HCT116 (cell line): ENCODE data around the gene RIC8A. TPM values are rescaled to one million over a fixed set of nuclear protein-coding genes. Genes with fewer than 3 reads are reported as not detected.

Experiments used
- ATAC-seq: fragments of 200-7000 bp; cut with Tn5 transposase; 2 replicates; pipeline ENCODE4 v1.9.1; 2020; ENCODE audit warnings: mild to moderate bottlenecking, moderate library complexity
- BruUV-seq: library from RNA; stranded (reverse); fragments of 400-500 nt; replicated peaks from 2 replicates; lab custom pipeline; 2021; lab: Mats Ljungman, UMichigan
- CTCF ChIA-PET: fragments of 300-600 bp; sonication (Branson Sonifier 250); formaldehyde crosslinking; loops from one replicate; lab custom pipeline; 2021; ENCODE audit warnings: antibody characterized with exemption; lab: Charles Lee
- POLR2A ChIA-PET: fragments of 300-600, 350-600 bp; sonication (Branson Sonifier 250); formaldehyde crosslinking; loops from one replicate; lab custom pipeline; 2021; ENCODE audit warnings: antibody characterized with exemption; lab: Charles Lee
- RAD21 ChIA-PET, 2 experiments: fragments of 300-600 bp; sonication (Branson Sonifier 250); formaldehyde crosslinking; loops; one replicate each; lab custom pipeline; 2023; ENCODE audit warnings: low total read pairs in 2 of 2; ENCODE audit not compliant: uncharacterized antibody in 2 of 2, unreplicated experiment in 2 of 2, low non-redundant PET in 1 of 2; lab: Charles Lee
- DNase-seq: peaks from one replicate; pipeline ENCODE4 v3.0.0-alpha.2; 2010; ENCODE audit warnings: low read depth, low spot score
- H2AFZ ChIP-seq: fragments of 200-600 bp; shearing (Covaris generic), sonication (generic); 2 replicates; pipeline ENCODE4 v1.6.1; 2017; ENCODE audit warnings: low read depth, mixed run types, mixed read lengths, antibody characterized with exemption, low read length; ENCODE audit not compliant: poor library complexity, severe bottlenecking
- H3K27ac ChIP-seq: 2 replicates; pipeline ENCODE4 v1.5.1; 2012; ENCODE audit warnings: low read depth, low read length
- H3K27me3 ChIP-seq: fragments of 200-600 bp; sonication (generic); 2 replicates; pipeline ENCODE4 v1.6.1; 2016; ENCODE audit warnings: mixed run types, low read length, mixed read lengths; ENCODE audit not compliant: insufficient read depth
- H3K36me3 ChIP-seq, 2 experiments: fragments of 200-500 bp in 1 of 2; fragments of 200-600 bp in 1 of 2; sonication (Bioruptor generic) in 1 of 2; sonication (generic) in 1 of 2; 2 replicates each; pipeline versions ENCODE4 v1.5.1 to v1.6.1; 2014 to 2016; ENCODE audit warnings: low read length in 2 of 2, inconsistent platforms in 1 of 2, mixed read lengths in 1 of 2, mixed run types in 1 of 2; ENCODE audit not compliant: insufficient read depth in 2 of 2, control insufficient read depth in 1 of 2
- H3K4me1 ChIP-seq, 2 experiments: fragments of 200-600 bp in 1 of 2; sonication (generic) in 1 of 2; 2 replicates each; pipeline versions ENCODE4 v1.5.1 to v1.6.1; 2012 to 2017; ENCODE audit warnings: low read length in 2 of 2, inconsistent platforms in 1 of 2, mild to moderate bottlenecking in 1 of 2, mixed read lengths in 1 of 2, mixed run types in 1 of 2, moderate library complexity in 1 of 2; ENCODE audit not compliant: insufficient read depth in 2 of 2, control insufficient read depth in 1 of 2
- H3K4me2 ChIP-seq: fragments of 200-600 bp; sonication (generic); 2 replicates; pipeline ENCODE4 v1.6.1; 2017; ENCODE audit warnings: mixed run types, low read length, mixed read lengths
- H3K4me3 ChIP-seq, 2 experiments: fragments of 200-600 bp in 1 of 2; sonication (generic) in 1 of 2; replicated peaks in 1 of 2; 2 replicates each; pipeline ENCODE4 v1.5.1; 2011 to 2016; ENCODE audit warnings: low read length in 2 of 2, control low read depth in 1 of 2, low read depth in 1 of 2, mild to moderate bottlenecking in 1 of 2, mixed read lengths in 1 of 2, mixed run types in 1 of 2
- H3K79me2 ChIP-seq: fragments of 200-600 bp; sonication (generic); 2 replicates; pipeline ENCODE4 v1.6.1; 2017; ENCODE audit warnings: mild to moderate bottlenecking, mixed run types, low read length, moderate library complexity, mixed read lengths; ENCODE audit not compliant: insufficient read depth
- H3K9ac ChIP-seq: fragments of 200-600 bp; sonication (generic); 2 replicates; pipeline ENCODE4 v1.6.1; 2016; ENCODE audit warnings: low read length, mixed read lengths
- H3K9me2 ChIP-seq: fragments of 200-600 bp; sonication (generic), shearing (Covaris generic); 2 replicates; pipeline ENCODE4 v1.6.1; 2017; ENCODE audit warnings: mixed run types, mild to moderate bottlenecking, moderate library complexity; ENCODE audit not compliant: insufficient read depth
- H3K9me3 ChIP-seq, 2 experiments: fragments of 200-500 bp in 1 of 2; fragments of 200-600 bp in 1 of 2; sonication (Bioruptor generic) in 1 of 2; sonication (generic) in 1 of 2; 2 replicates each; pipeline ENCODE4 v1.6.1; 2014 to 2017; ENCODE audit warnings: low read length in 2 of 2, mixed read lengths in 2 of 2, inconsistent platforms in 1 of 2, low read depth in 1 of 2, mild to moderate bottlenecking in 1 of 2, mixed run types in 1 of 2, moderate library complexity in 1 of 2; ENCODE audit not compliant: control insufficient read depth in 1 of 2, insufficient read depth in 1 of 2
- H4K20me1 ChIP-seq: fragments of 200-600 bp; sonication (generic), shearing (Covaris generic); 2 replicates; pipeline ENCODE4 v1.6.1; 2017; ENCODE audit warnings: mixed run types, mild to moderate bottlenecking, moderate library complexity; ENCODE audit not compliant: insufficient read depth
- ATF3 ChIP-seq: IDR thresholded peaks from 2 replicates; pipeline ENCODE4 v1.6.1; 2012
- EGR1 ChIP-seq: IDR thresholded peaks from 2 replicates; pipeline ENCODE4 v1.6.1; 2012; ENCODE audit warnings: low read depth
- ELF1 ChIP-seq: IDR thresholded peaks from 2 replicates; pipeline ENCODE4 v1.6.1; 2012; ENCODE audit warnings: low read depth, borderline replicate concordance
- JUND ChIP-seq: IDR thresholded peaks from 2 replicates; pipeline ENCODE4 v1.6.1; 2012
- MAX ChIP-seq: IDR thresholded peaks from 2 replicates; pipeline ENCODE4 v1.6.1; 2012
- POLR2A ChIP-seq: IDR thresholded peaks from 2 replicates; pipeline ENCODE4 v1.7.0; 2011; ENCODE audit warnings: borderline replicate concordance; ENCODE audit not compliant: insufficient read depth, insufficient read length; ENCODE audit errors: extremely low read depth
- RAD21 ChIP-seq: IDR thresholded peaks from 2 replicates; pipeline ENCODE4 v1.6.1; 2012; ENCODE audit warnings: low read depth, mild to moderate bottlenecking
- REST ChIP-seq: IDR thresholded peaks from 2 replicates; pipeline ENCODE4 v1.6.1; 2012; ENCODE audit warnings: low read depth
- TCF7L2 ChIP-seq: IDR thresholded peaks from 2 replicates; pipeline ENCODE4 v1.7.0; 2011; ENCODE audit warnings: borderline replicate concordance, inconsistent platforms; ENCODE audit not compliant: insufficient read depth, insufficient read length; ENCODE audit errors: extremely low read depth
- ZFX ChIP-seq: fragments of 450-650 bp; IDR thresholded peaks from 2 replicates; pipeline ENCODE4 v1.6.1; 2017
- intact Hi-C: fragments of 100-400 bp; cut with micrococcal nuclease; formaldehyde crosslinking; loops from 2 replicates; pipeline ENCODE4 v1.10.0; 2022
- total RNA-seq: library from RNA; stranded (reverse); gene quantifications from one replicate; pipeline ENCODE4 v1.2.1, GENCODE V29; 2021; ENCODE audit not compliant: unreplicated experiment
- TF ChIP-seq, protein P1 (sequence below): IDR thresholded peaks from 2 replicates; pipeline ENCODE4 v1.6.1; 2011; ENCODE audit warnings: mild to moderate bottlenecking, low read length, moderate library complexity; ENCODE audit not compliant: insufficient replicate concordance; ENCODE audit errors: extremely low read depth

Gene RIC8A
- total RNA-seq, 1 experiment from 2014 or later = 75.2 TPM

GRCh38 chr11:211741-212140, 4.2 kb downstream of the RIC8A start:
- ChIA-PET POLR2A (interaction anchor here (1.0 kb wide), 1 partner anchor 18 kb away, joined by 3 read pairs; no protein-coding TSS in a partner anchor), RAD21 (no interaction called here), CTCF (no interaction called here)
- Histone ChIP-seq H3K36me3 (peaks cover 39 to 45% of the 10 kb centered on the region in 2 experiments), H3K27ac (no peak overlapping the region), H3K9me3 (no peaks in the 10 kb centered on the region), H3K9ac (no peak overlapping the region), H3K4me2 (no peak overlapping the region), H3K79me2 (peaks cover 47% of the 10 kb centered on the region), H3K4me1 (peaks cover 9 to 13% of the 10 kb centered on the region in 2 experiments), H2AFZ (no peak overlapping the region), H3K9me2 (no peaks in the 10 kb centered on the region), H4K20me1 (no peaks in the 10 kb centered on the region), H3K4me3 (no peak overlapping the region), H3K27me3 (no peaks in the 10 kb centered on the region)
- intact Hi-C loops = no loop called here
- BruUV-seq = no TSS peak
- DNase-seq (no peak), ATAC-seq (no peak)
- TF ChIP-seq POLR2A (no peak), JUND (no peak), ELF1 (no peak), RAD21 (no peak), ATF3 (no peak), TCF7L2 (no peak), REST (no peak), EGR1 (no peak), ZFX (no peak), MAX (no peak)
- TF ChIP-seq, protein P1, sequence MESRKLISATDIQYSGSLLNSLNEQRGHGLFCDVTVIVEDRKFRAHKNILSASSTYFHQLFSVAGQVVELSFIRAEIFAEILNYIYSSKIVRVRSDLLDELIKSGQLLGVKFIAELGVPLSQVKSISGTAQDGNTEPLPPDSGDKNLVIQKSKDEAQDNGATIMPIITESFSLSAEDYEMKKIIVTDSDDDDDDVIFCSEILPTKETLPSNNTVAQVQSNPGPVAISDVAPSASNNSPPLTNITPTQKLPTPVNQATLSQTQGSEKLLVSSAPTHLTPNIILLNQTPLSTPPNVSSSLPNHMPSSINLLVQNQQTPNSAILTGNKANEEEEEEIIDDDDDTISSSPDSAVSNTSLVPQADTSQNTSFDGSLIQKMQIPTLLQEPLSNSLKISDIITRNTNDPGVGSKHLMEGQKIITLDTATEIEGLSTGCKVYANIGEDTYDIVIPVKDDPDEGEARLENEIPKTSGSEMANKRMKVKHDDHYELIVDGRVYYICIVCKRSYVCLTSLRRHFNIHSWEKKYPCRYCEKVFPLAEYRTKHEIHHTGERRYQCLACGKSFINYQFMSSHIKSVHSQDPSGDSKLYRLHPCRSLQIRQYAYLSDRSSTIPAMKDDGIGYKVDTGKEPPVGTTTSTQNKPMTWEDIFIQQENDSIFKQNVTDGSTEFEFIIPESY = no peak
